Activated CD4-positive, alpha-beta T cell treated with anti-CD3 and anti-CD28 coated beads, Interleukin-2, amount 50 U/mL, for 1 hour (primary cell): Measurements from ENCODE around the gene THOC3.
"Not testable (repeated sequence)": the region's sequence is repeated elsewhere in the genome, so short reads cannot be mapped to it uniquely, and the experiment has no call there.

Source experiments
- DNase-seq: peaks from one replicate; pipeline ENCODE4 v3.0.0-alpha.2; 2020

THOC3 gene

GRCh38 chr5:175928752-175929151 is 39.4 kb downstream of the THOC3 start:
- not testable (repeated sequence) for DNase-seq

- not testable (repeated sequence) for DNase-seq
Observed at GRCh38 chr5:175925106-175925505, 43.0 kb downstream of the THOC3 start.

GRCh38 chr5:175922192-175922885 is 45.8 kb downstream of the THOC3 start:
- no peak for DNase-seq

GRCh38 chr5:175921061-175921730 is 46.9 kb downstream of the THOC3 start:
- no peak for DNase-seq

- no peak for DNase-seq
Observed at GRCh38 chr5:175920231-175920811, 47.8 kb downstream of the THOC3 start.

GRCh38 chr5:175915066-175916037 is 52.8 kb downstream of the THOC3 start:
- not testable (repeated sequence) for DNase-seq

GRCh38 chr5:175913835-175914672 is 54.1 kb downstream of the THOC3 start:
- DNase-seq, result not testable (repeated sequence)

GRCh38 chr5:175910072-175910471 is 58.0 kb downstream of the THOC3 start:
- not testable (repeated sequence) for DNase-seq
